Activated gamma-delta T cell treated with Interleukin-2 at 50 U/mL for 16 hours (primary cell): Measurements from ENCODE around the gene ZBTB16.

ENCODE experiments used
- DNase-seq: peaks from one replicate; pipeline ENCODE4 v3.0.0-alpha.2; 2020

The ZBTB16 gene

GRCh38 chr11:114193730-114194679 lies 134.5 kb downstream of the ZBTB16 start:
- no peak for DNase-seq

GRCh38 chr11:114194702-114195101 lies 135.2 kb downstream of the ZBTB16 start:
- no peak for DNase-seq

- no peak for DNase-seq
These were observed 135.6 kb downstream of the ZBTB16 start for GRCh38 chr11:114195151-114195550.

GRCh38 chr11:114195981-114196731 lies 136.6 kb downstream of the ZBTB16 start:
- no peak for DNase-seq

- DNase-seq = no peak
These were observed 137.6 kb downstream of the ZBTB16 start for GRCh38 chr11:114196997-114197703.

- no peak for DNase-seq
These were observed 138.4 kb downstream of the ZBTB16 start for GRCh38 chr11:114197799-114198500.

- DNase-seq = no peak
These were observed 139.5 kb downstream of the ZBTB16 start for GRCh38 chr11:114199051-114199450.

GRCh38 chr11:114200351-114201133 lies 141.0 kb downstream of the ZBTB16 start:
- DNase-seq = no peak

GRCh38 chr11:114201219-114201618 lies 141.7 kb downstream of the ZBTB16 start:
- no peak for DNase-seq

- DNase-seq = no peak
These were observed 142.6 kb downstream of the ZBTB16 start for GRCh38 chr11:114202011-114202609.

GRCh38 chr11:114207096-114207495 lies 147.6 kb downstream of the ZBTB16 start:
- DNase-seq = no peak

- peak; percentile 40 for DNase-seq
These were observed 148.9 kb downstream of the ZBTB16 start for GRCh38 chr11:114208377-114208776.

GRCh38 chr11:114209343-114209742 lies 149.8 kb downstream of the ZBTB16 start:
- DNase-seq = no peak

- no peak for DNase-seq
These were observed 150.4 kb downstream of the ZBTB16 start for GRCh38 chr11:114209904-114210303.

GRCh38 chr11:114211444-114212121 lies 152.1 kb downstream of the ZBTB16 start:
- no peak for DNase-seq

- no peak for DNase-seq
These were observed 154.1 kb downstream of the ZBTB16 start for GRCh38 chr11:114213622-114214021.

- no peak for DNase-seq
These were observed 155.9 kb downstream of the ZBTB16 start for GRCh38 chr11:114215428-114215827.

GRCh38 chr11:114215871-114216795 lies 156.6 kb downstream of the ZBTB16 start:
- DNase-seq = no peak

- DNase-seq = no peak
These were observed 157.3 kb downstream of the ZBTB16 start for GRCh38 chr11:114216796-114217180.

- no peak for DNase-seq
These were observed 159.0 kb downstream of the ZBTB16 start for GRCh38 chr11:114218508-114218907.
